Suprapubic skin (tissue), 4 donors: ENCODE data around the gene MGAT5B. TPM values are rescaled to one million over a fixed set of nuclear protein-coding genes. Genes with fewer than 3 reads are reported as not detected.

Source experiments
- DNase-seq, 2 donors: peaks; one replicate each; pipeline ENCODE4 v3.0.0-alpha.2; 2019; ENCODE audit warnings: low spot score in 2 of 2
- H3K27ac ChIP-seq: fragments of 200-600 bp; sonication (generic); one replicate; pipeline ENCODE4 v1.5.1; 2019
- H3K27me3 ChIP-seq: fragments of 200-600 bp; sonication (generic); one replicate; pipeline ENCODE4 v1.5.1; 2019
- H3K36me3 ChIP-seq: fragments of 200-600 bp; sonication (generic); one replicate; pipeline ENCODE4 v1.5.1; 2019
- H3K4me1 ChIP-seq: fragments of 200-600 bp; sonication (generic); one replicate; pipeline ENCODE4 v1.5.1; 2019
- H3K4me3 ChIP-seq: fragments of 200-600 bp; sonication (generic); one replicate; pipeline ENCODE4 v1.5.1; 2019; ENCODE audit warnings: mild to moderate bottlenecking
- H3K9me3 ChIP-seq: fragments of 200-600 bp; sonication (generic); one replicate; pipeline ENCODE4 v1.5.1; 2019
- CTCF ChIP-seq, 2 donors: fragments of 200-600 bp in 1 of 2; fragments of 450-650 bp in 1 of 2; sonication (generic) in 1 of 2; IDR thresholded peaks; one replicate each; pipeline ENCODE4 v1.5.1; 2016 to 2019; ENCODE audit warnings: antibody characterized with exemption in 2 of 2, mild to moderate bottlenecking in 1 of 2, moderate library complexity in 1 of 2
- EP300 ChIP-seq: sonication (generic); formaldehyde crosslinking; IDR thresholded peaks from one replicate; pipeline ENCODE4 v1.6.1; 2017; ENCODE audit warnings: antibody characterized with exemption
- POLR2A ChIP-seq, 2 donors: fragments of 450-650 bp; IDR thresholded peaks; one replicate each; pipeline ENCODE4 v1.6.1; 2017; ENCODE audit warnings: antibody characterized with exemption in 2 of 2, mild to moderate bottlenecking in 2 of 2, moderate library complexity in 2 of 2
- POLR2AphosphoS5 ChIP-seq, 3 donors: sonication (generic); formaldehyde crosslinking; IDR thresholded peaks; one replicate each; pipeline ENCODE4 v1.6.1; 2017; ENCODE audit warnings: antibody characterized with exemption in 3 of 3
- WGBS: methylation state at CpG from one replicate; pipeline ENCODE4 v1.1.5; 2018; 5-methylcytosine and 5-hydroxymethylcytosine counted together
- total RNA-seq, 4 donors: library from RNA; depleted of rRNA; stranded (reverse); fragments of >200 nt; gene quantifications; one replicate each; pipeline ENCODE4 v1.1.0, GENCODE V29; 2016

Gene MGAT5B
- total RNA-seq, 4 donors from 2014 or later, result 0.26 to 0.72 (median 0.30) TPM; not detected in 1

GRCh38 chr17:76943202-76943601, 75.0 kb downstream of the MGAT5B start:
- Histone ChIP-seq H3K27me3 (peaks cover 40% of the 10 kb centered on the region), H3K27ac (no peak overlapping the region), H3K36me3 (no peaks in the 10 kb centered on the region), H3K4me1 (no peaks in the 10 kb centered on the region), H3K9me3 (no peaks in the 10 kb centered on the region), H3K4me3 (no peak overlapping the region)
- no peak for DNase-seq
- 58% methylated on average over 7 of the region's 7 CpGs for WGBS
- TF ChIP-seq POLR2A (IDR thresholded peaks at IDR 0.05) (no peak), POLR2AphosphoS5 (IDR thresholded peaks at IDR 0.05) (no peak), CTCF (IDR thresholded peaks at IDR 0.05) (no peak), EP300 (no peak)

GRCh38 chr17:76943781-76944213, 75.6 kb downstream of the MGAT5B start:
- Histone ChIP-seq H3K4me1 (no peaks in the 10 kb centered on the region), H3K9me3 (no peaks in the 10 kb centered on the region), H3K27me3 (peaks cover 41% of the 10 kb centered on the region), H3K4me3 (no peak overlapping the region), H3K36me3 (no peaks in the 10 kb centered on the region), H3K27ac (no peak overlapping the region)
- DNase-seq, result no peak
- WGBS, result 49% methylated on average over 9 of the region's 9 CpGs
- no peak for TF ChIP-seq CTCF (IDR thresholded peaks at IDR 0.05)
- TF ChIP-seq POLR2A (IDR thresholded peaks at IDR 0.05), result no peak
- no peak for TF ChIP-seq POLR2AphosphoS5 (IDR thresholded peaks at IDR 0.05)
- TF ChIP-seq EP300, result no peak

GRCh38 chr17:76944477-76944876, 76.3 kb downstream of the MGAT5B start:
- H3K4me3 ChIP-seq, result no peak overlapping the region
- H3K36me3 ChIP-seq, result no peaks in the 10 kb centered on the region
- 67% methylated on average over 15 of the region's 16 CpGs for WGBS
- DNase-seq, result no peak
- no peak overlapping the region for H3K27ac ChIP-seq
- H3K9me3 ChIP-seq, result no peaks in the 10 kb centered on the region
- H3K27me3 ChIP-seq, result peaks cover 47% of the 10 kb centered on the region
- TF ChIP-seq POLR2A (IDR thresholded peaks at IDR 0.05) (no peak), EP300 (no peak), CTCF (IDR thresholded peaks at IDR 0.05) (no peak), POLR2AphosphoS5 (IDR thresholded peaks at IDR 0.05) (no peak)
- no peaks in the 10 kb centered on the region for H3K4me1 ChIP-seq

GRCh38 chr17:76946111-76946771, 78.0 kb downstream of the MGAT5B start:
- Histone ChIP-seq H3K4me3 (no peak overlapping the region), H3K36me3 (no peaks in the 10 kb centered on the region), H3K9me3 (no peaks in the 10 kb centered on the region), H3K27me3 (peaks cover 48% of the 10 kb centered on the region), H3K27ac (no peak overlapping the region), H3K4me1 (no peaks in the 10 kb centered on the region)
- no peak for TF ChIP-seq EP300
- TF ChIP-seq CTCF (IDR thresholded peaks at IDR 0.05), result no peak
- TF ChIP-seq POLR2AphosphoS5 (IDR thresholded peaks at IDR 0.05), result no peak
- no peak for TF ChIP-seq POLR2A (IDR thresholded peaks at IDR 0.05)
- no peak for DNase-seq
- WGBS, result 71% methylated on average over 17 of the region's 18 CpGs

GRCh38 chr17:76946772-76947135, 78.5 kb downstream of the MGAT5B start:
- H3K4me3 ChIP-seq, result no peak overlapping the region
- H3K4me1 ChIP-seq, result no peaks in the 10 kb centered on the region
- H3K27me3 ChIP-seq, result peaks cover 42% of the 10 kb centered on the region
- WGBS, result 60% methylated on average over 1 of the region's 10 CpGs
- no peak overlapping the region for H3K27ac ChIP-seq
- TF ChIP-seq EP300, result no peak
- no peak for TF ChIP-seq POLR2A (IDR thresholded peaks at IDR 0.05)
- no peak for TF ChIP-seq CTCF (IDR thresholded peaks at IDR 0.05)
- TF ChIP-seq POLR2AphosphoS5 (IDR thresholded peaks at IDR 0.05), result no peak
- H3K36me3 ChIP-seq, result no peaks in the 10 kb centered on the region
- H3K9me3 ChIP-seq, result no peaks in the 10 kb centered on the region
- DNase-seq, result no peak
